Measurements from ENCODE around the gene NAPB.
"Not testable (repeated sequence)": the region's sequence is repeated elsewhere in the genome, so short reads cannot be mapped to it uniquely, and the experiment has no call there.

NAPB gene

GRCh38 chr20:23420943-23421931, at the start of gene NAPB:
Gene NAPB, minus strand, starts transcription at chr20:23421488. Its CDS starts 86 bp downstream, at chr20:23421402.
- DNase-seq, result peak; percentile 88

GRCh38 chr20:23466961-23467360, 45.7 kb upstream of the NAPB start:
- DNase-seq, result not testable (repeated sequence)

- DNase-seq, result no peak
Measured at GRCh38 chr20:23461180-23461579, 39.9 kb upstream of the NAPB start.

- DNase-seq, result no peak
Measured at GRCh38 chr20:23459461-23460150, 38.3 kb upstream of the NAPB start.

GRCh38 chr20:23456873-23457272, 35.6 kb upstream of the NAPB start:
- DNase-seq, result no peak

- no peak for DNase-seq
Measured at GRCh38 chr20:23456409-23456808, 35.1 kb upstream of the NAPB start.

GRCh38 chr20:23455639-23456038, 34.4 kb upstream of the NAPB start:
- DNase-seq, result no peak

- no peak for DNase-seq
Measured at GRCh38 chr20:23454816-23455215, 33.5 kb upstream of the NAPB start.

- DNase-seq, result no peak
Measured at GRCh38 chr20:23453549-23454543, 32.6 kb upstream of the NAPB start.

- DNase-seq, result no peak
Measured at GRCh38 chr20:23452776-23453175, 31.5 kb upstream of the NAPB start, which contains the start of gene CST11. Gene CST11, minus strand, starts transcription at chr20:23452876. Its CDS starts 65 bp downstream, at chr20:23452811.

GRCh38 chr20:23451956-23452487, 30.7 kb upstream of the NAPB start:
- DNase-seq, result no peak

GRCh38 chr20:23450877-23451276, 29.6 kb upstream of the NAPB start:
- no peak for DNase-seq

- DNase-seq, result no peak
Measured at GRCh38 chr20:23449421-23449820, 28.1 kb upstream of the NAPB start.

GRCh38 chr20:23448167-23448566, 26.9 kb upstream of the NAPB start:
- no peak for DNase-seq

- no peak for DNase-seq
Measured at GRCh38 chr20:23446505-23446904, 25.2 kb upstream of the NAPB start.

- peak; percentile 22 for DNase-seq
Measured at GRCh38 chr20:23445596-23446217, 24.4 kb upstream of the NAPB start.

- no peak for DNase-seq
Measured at GRCh38 chr20:23444859-23445258, 23.6 kb upstream of the NAPB start.

- DNase-seq, result no peak
Measured at GRCh38 chr20:23442436-23442835, 21.1 kb upstream of the NAPB start.

- peak; percentile 41 for DNase-seq
Measured at GRCh38 chr20:23441850-23442313, 20.6 kb upstream of the NAPB start.

GRCh38 chr20:23440004-23440403, 18.7 kb upstream of the NAPB start:
- no peak for DNase-seq

GRCh38 chr20:23438661-23439060, 17.4 kb upstream of the NAPB start:
- DNase-seq, result no peak
